Measurements from ENCODE around the gene WDR6. TPM values are rescaled to one million over a fixed set of nuclear protein-coding genes. Genes with fewer than 3 reads are reported as not detected.

The WDR6 gene
- 81.6 TPM for total RNA-seq

GRCh38 chr3:49007068-49007770, at the start of gene WDR6:
TSS of gene WDR6 (plus strand) at chr3:49007391. CDS start at chr3:49007432, 41 bp downstream.
- peak; percentile 99 for DNase-seq

GRCh38 chr3:48960841-48961413, 46.3 kb upstream of the WDR6 start:
- DNase-seq: no peak

GRCh38 chr3:48962340-48962739, 44.9 kb upstream of the WDR6 start:
- DNase-seq: no peak

- DNase-seq: no peak
These were observed 44.3 kb upstream of the WDR6 start for GRCh38 chr3:48962939-48963338.

GRCh38 chr3:48963591-48963990, 43.6 kb upstream of the WDR6 start:
- no peak for DNase-seq

- DNase-seq: no peak
These were observed 40.8 kb upstream of the WDR6 start for GRCh38 chr3:48966367-48966766.

GRCh38 chr3:48966876-48967361, 40.3 kb upstream of the WDR6 start:
- peak; percentile 42 for DNase-seq

GRCh38 chr3:48970586-48970985, 36.6 kb upstream of the WDR6 start:
- peak; percentile 77 for DNase-seq

GRCh38 chr3:48974076-48974864, 32.9 kb upstream of the WDR6 start:
- no peak for DNase-seq

GRCh38 chr3:48979451-48979850, 27.7 kb upstream of the WDR6 start:
- no peak for DNase-seq

GRCh38 chr3:48980295-48980694, 26.9 kb upstream of the WDR6 start:
- no peak for DNase-seq

GRCh38 chr3:48982016-48982415, 25.2 kb upstream of the WDR6 start:
- no peak for DNase-seq

GRCh38 chr3:48982686-48983085, 24.5 kb upstream of the WDR6 start:
- DNase-seq: no peak

- DNase-seq: no peak
These were observed 24.1 kb upstream of the WDR6 start for GRCh38 chr3:48983096-48983495.

- DNase-seq: no peak
These were observed 22.5 kb upstream of the WDR6 start for GRCh38 chr3:48984663-48985062.

- no peak for DNase-seq
These were observed 21.3 kb upstream of the WDR6 start for GRCh38 chr3:48985831-48986376.

- no peak for DNase-seq
These were observed 17.9 kb upstream of the WDR6 start for GRCh38 chr3:48989126-48989795.

- peak; percentile 93 for DNase-seq
These were observed 17.2 kb upstream of the WDR6 start, which contains the start of gene P4HTM for GRCh38 chr3:48989796-48990635. TSS of gene P4HTM (plus strand) at chr3:48990241. CDS start at chr3:48990257, 16 bp downstream.

GRCh38 chr3:48990636-48991469, 16.3 kb upstream of the WDR6 start:
- no peak for DNase-seq

- DNase-seq: no peak
These were observed 15.2 kb upstream of the WDR6 start for GRCh38 chr3:48991851-48992545.
